ENCODE data around the gene PPP1R27.
A peak's percentile ranks its signal among the peaks of the same experiment; 100 is the strongest.

The PPP1R27 gene

DNA sequence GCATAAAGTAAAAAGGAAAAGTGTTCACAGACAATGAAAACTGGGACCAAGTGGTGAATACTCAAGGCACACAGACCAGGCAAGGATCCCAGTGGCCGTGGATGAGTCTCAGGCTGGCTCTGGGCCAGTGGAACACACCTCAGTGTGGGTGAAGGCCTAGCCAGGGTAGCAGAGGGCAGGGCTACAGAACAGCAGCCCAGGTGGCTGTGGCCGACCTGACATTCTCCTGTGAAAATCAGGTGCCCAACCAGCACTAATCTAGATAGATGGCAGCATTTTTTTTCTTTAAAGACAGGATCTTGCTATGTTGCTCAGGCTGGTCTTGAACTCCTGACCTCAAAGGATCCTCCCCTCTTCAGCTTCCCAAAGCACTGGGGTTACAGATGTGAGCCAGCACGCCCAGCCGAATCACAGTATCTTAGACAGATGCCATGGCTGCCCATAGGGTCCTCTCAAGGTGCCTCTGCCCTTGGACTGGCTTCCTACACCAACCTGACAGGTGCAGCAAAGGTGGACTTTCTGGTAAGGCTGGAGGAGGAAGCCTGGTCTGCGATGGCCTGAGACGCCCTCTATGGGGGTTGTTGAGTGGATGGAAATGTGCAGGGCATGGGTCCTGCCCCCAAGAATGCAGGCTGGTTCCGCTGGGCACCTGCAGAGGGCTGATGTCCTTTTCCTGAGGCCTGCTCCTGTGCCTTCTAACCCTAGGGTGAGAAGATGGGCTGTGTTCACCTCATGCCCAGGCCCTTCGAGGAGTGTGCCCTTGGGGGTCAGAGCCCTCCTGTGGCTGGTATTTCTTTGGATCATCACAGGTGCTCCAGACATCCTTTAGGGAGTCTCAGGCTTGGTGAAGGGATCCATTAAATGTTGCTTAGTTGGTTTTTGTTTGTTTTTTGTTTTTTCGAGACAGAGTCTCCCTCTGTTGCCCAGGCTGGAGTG lies 29.3 kb upstream of the PPP1R27 start:
- Histone ChIP-seq H3K79me2 (ENCODE audit: insufficient read depth, low read length) (peaks cover 64% of the 10 kb centered on the region), H3K36me3 (ENCODE audit: insufficient read depth, low read length) (peaks cover 63% of the 10 kb centered on the region), H3K27ac (ENCODE audit: low read length) (0 out of 2 replicates have a peak overlapping the region, but pooled peaks have one; percentile 11), H4K20me1 (ENCODE audit: insufficient read depth, low read length) (peaks cover 60% of the 10 kb centered on the region), H3K4me1 (ENCODE audit: insufficient read depth, low read length) (peaks cover 45% of the 10 kb centered on the region), H2AFZ (ENCODE audit: low read depth, low read length) (no peak overlapping the region), H3K9me3 (ENCODE audit: insufficient read depth, low read length, severe bottlenecking) (no peaks in the 10 kb centered on the region), H3K9ac (ENCODE audit: low read depth, low read length) (peak overlapping the region; percentile 13; the same call in 1 of the 2 replicates), H3K4me2 (ENCODE audit: insufficient read depth, low read length) (no peak overlapping the region), H3K27me3 (ENCODE audit: insufficient read depth, low read length, poor library complexity) (peaks cover 3% of the 10 kb centered on the region), H3K4me3 (ENCODE audit: low read depth in 1 of 2, low read length in 2 of 2) (0 out of 4 replicates have a peak overlapping the region, but pooled peaks of 1 of the 2 experiments have one; percentile 6)
- TF ChIP-seq EZH2 (IDR thresholded peaks at IDR 0.05; ENCODE audit: borderline replicate concordance, low read depth, low read length, severe bottlenecking): no peak
- TF ChIP-seq, protein P1, sequence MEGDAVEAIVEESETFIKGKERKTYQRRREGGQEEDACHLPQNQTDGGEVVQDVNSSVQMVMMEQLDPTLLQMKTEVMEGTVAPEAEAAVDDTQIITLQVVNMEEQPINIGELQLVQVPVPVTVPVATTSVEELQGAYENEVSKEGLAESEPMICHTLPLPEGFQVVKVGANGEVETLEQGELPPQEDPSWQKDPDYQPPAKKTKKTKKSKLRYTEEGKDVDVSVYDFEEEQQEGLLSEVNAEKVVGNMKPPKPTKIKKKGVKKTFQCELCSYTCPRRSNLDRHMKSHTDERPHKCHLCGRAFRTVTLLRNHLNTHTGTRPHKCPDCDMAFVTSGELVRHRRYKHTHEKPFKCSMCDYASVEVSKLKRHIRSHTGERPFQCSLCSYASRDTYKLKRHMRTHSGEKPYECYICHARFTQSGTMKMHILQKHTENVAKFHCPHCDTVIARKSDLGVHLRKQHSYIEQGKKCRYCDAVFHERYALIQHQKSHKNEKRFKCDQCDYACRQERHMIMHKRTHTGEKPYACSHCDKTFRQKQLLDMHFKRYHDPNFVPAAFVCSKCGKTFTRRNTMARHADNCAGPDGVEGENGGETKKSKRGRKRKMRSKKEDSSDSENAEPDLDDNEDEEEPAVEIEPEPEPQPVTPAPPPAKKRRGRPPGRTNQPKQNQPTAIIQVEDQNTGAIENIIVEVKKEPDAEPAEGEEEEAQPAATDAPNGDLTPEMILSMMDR (IDR thresholded peaks at IDR 0.05; ENCODE audit: borderline replicate concordance, extremely low read depth, low read length, poor library complexity, severe bottlenecking): peak; percentile 2
- DNase-seq (no peak), ATAC-seq (ENCODE audit: insufficient read depth, low read depth) (no peak)

DNA sequence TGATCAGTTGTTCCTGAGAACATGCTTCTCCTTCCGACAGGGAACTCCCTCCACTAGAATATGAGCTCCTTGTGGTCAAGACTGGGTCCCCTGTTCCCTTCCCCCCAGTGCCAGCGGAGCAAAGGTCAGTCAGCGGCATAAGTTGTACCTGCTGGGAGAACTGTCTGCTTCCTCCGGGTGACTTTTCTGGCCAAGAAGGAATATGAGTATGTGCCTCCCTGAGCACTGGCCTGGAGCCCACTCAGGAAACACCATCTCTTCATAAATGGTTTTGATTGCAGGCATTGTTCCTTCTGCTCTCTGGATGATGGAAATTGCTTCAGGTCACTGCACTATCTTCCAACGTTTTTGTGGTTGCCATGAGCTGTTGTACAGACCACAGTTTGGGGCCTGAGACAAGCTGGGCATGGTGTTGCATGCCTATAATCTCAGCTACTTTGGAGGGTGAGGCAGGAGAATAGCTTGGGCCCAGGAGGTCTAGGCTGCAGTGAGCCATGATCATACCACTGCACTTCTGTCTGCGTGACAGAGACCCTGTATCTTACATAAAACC lies 28.3 kb upstream of the PPP1R27 start:
- Histone ChIP-seq H3K27me3 (ENCODE audit: insufficient read depth, low read length, poor library complexity) (peaks cover 3% of the 10 kb centered on the region), H3K36me3 (ENCODE audit: insufficient read depth, low read length) (peaks cover 63% of the 10 kb centered on the region), H3K4me3 (ENCODE audit: low read depth in 1 of 2, low read length in 2 of 2) (no peak overlapping the region), H3K27ac (ENCODE audit: low read length) (no peak overlapping the region), H3K79me2 (ENCODE audit: insufficient read depth, low read length) (peaks cover 64% of the 10 kb centered on the region), H3K9me3 (ENCODE audit: insufficient read depth, low read length, severe bottlenecking) (no peaks in the 10 kb centered on the region), H3K4me1 (ENCODE audit: insufficient read depth, low read length) (peaks cover 47% of the 10 kb centered on the region), H3K4me2 (ENCODE audit: insufficient read depth, low read length) (peak overlapping the region; percentile 75; the same call in 1 of the 2 replicates), H3K9ac (ENCODE audit: low read depth, low read length) (peak overlapping the region; percentile 14; the same call in 1 of the 2 replicates), H4K20me1 (ENCODE audit: insufficient read depth, low read length) (peaks cover 61% of the 10 kb centered on the region), H2AFZ (ENCODE audit: low read depth, low read length) (no peak overlapping the region)
- ATAC-seq (ENCODE audit: insufficient read depth, low read depth): no peak
- TF ChIP-seq, protein P1 (IDR thresholded peaks at IDR 0.05; ENCODE audit: borderline replicate concordance, extremely low read depth, low read length, poor library complexity, severe bottlenecking): no peak
- no peak for TF ChIP-seq EZH2 (IDR thresholded peaks at IDR 0.05; ENCODE audit: borderline replicate concordance, low read depth, low read length, severe bottlenecking)
- no peak for DNase-seq

DNA sequence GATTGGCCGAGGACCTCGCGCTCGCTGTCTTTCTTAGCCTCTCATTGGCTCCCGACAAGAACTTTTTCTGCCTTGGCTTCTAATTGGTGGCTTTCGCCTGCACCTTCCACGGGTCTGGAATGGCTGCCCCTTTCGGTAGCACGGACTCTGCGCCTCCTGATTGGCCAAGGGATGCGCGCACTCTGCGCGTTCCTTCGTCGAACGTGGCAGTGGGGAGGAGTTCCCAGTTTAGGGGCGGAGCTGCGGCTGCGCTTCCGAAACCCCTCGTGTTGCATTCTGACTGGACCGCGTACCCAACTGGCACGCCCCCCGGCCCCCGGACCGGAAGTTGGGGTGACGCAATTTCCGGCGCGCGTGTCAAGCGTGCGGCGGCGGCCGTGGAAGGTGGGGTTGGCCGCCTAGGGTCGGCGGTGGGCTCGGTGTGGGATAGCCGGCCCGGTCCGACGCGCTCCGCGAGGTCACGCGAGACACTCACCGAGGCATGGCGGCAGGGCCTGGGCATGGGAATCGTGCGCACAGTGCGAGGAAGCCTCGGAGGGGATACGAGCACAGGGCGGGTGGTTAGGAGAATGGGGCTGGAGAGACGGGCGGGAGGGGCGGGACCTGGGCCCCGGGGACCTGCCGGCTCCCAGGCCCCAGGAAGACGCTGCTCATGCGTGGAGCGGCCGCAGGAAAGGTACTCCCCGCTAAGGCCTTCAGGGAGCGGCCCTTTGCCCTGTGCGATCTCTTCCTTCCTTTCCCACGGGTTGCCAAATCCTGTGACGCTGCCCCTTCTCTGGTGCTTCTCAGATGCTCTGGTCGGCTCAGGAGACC lies 26.1 kb upstream of the PPP1R27 start:
- peaks cover 47% of the 10 kb centered on the region for H4K20me1 ChIP-seq (ENCODE audit: insufficient read depth, low read length)
- H3K27me3 ChIP-seq (ENCODE audit: insufficient read depth, low read length, poor library complexity): peaks cover 3% of the 10 kb centered on the region
- peak overlapping the region; percentile 75 for H3K4me2 ChIP-seq (ENCODE audit: insufficient read depth, low read length)
- peak overlapping the region; percentile 82 for H3K9ac ChIP-seq (ENCODE audit: low read depth, low read length)
- H3K27ac ChIP-seq (ENCODE audit: low read length): peak overlapping the region; percentile 93
- peaks cover 66% of the 10 kb centered on the region for H3K36me3 ChIP-seq (ENCODE audit: insufficient read depth, low read length)
- TF ChIP-seq, protein P1 (IDR thresholded peaks at IDR 0.05; ENCODE audit: borderline replicate concordance, extremely low read depth, low read length, poor library complexity, severe bottlenecking): no peak
- peak; percentile 100 for TF ChIP-seq EZH2 (IDR thresholded peaks at IDR 0.05; ENCODE audit: borderline replicate concordance, low read depth, low read length, severe bottlenecking)
- ATAC-seq (ENCODE audit: insufficient read depth, low read depth) (peak; percentile 89), DNase-seq (peak; percentile 100)
- H3K4me1 ChIP-seq (ENCODE audit: insufficient read depth, low read length): peaks cover 54% of the 10 kb centered on the region
- H3K4me3 ChIP-seq (ENCODE audit: low read depth in 1 of 2, low read length in 2 of 2): peak overlapping the region; percentile 77 to 91
- H3K9me3 ChIP-seq (ENCODE audit: insufficient read depth, low read length, severe bottlenecking): no peaks in the 10 kb centered on the region
- peak overlapping the region; percentile 94 for H2AFZ ChIP-seq (ENCODE audit: low read depth, low read length)
- peaks cover 78% of the 10 kb centered on the region for H3K79me2 ChIP-seq (ENCODE audit: insufficient read depth, low read length)

Data from DND-41 (cell line).